Lung (tissue), 12 donors: Measurements from ENCODE around the gene ESYT3. TPM values are rescaled to one million over a fixed set of nuclear protein-coding genes. Genes with fewer than 3 reads are reported as not detected.

ENCODE experiments used
- ATAC-seq: fragments of 200-7000 bp; cut with Tn5 transposase; one replicate; pipeline ENCODE4 v1.9.1; 2020; ENCODE audit warnings: moderate number of reproducible peaks; ENCODE audit not compliant: insufficient read depth, low FRiP score
- DNase-seq, 3 donors: peaks; one replicate each; pipeline ENCODE4 v3.0.0-alpha.2; 2013 to 2017
- H3K27ac ChIP-seq, 2 donors: one replicate each; pipeline ENCODE4 v1.5.1; 2013; ENCODE audit warnings: mild to moderate bottlenecking in 2 of 2, moderate library complexity in 2 of 2, control low read depth in 1 of 2, inconsistent platforms in 1 of 2, low read depth in 1 of 2, low read length in 1 of 2
- H3K27me3 ChIP-seq, 3 donors: one replicate each; pipeline ENCODE4 v1.5.1; 2013; ENCODE audit warnings: low read length in 2 of 3; ENCODE audit not compliant: control insufficient read depth in 3 of 3, insufficient read depth in 3 of 3
- H3K36me3 ChIP-seq, 4 donors: one replicate each; pipeline ENCODE4 v1.5.1; 2013; ENCODE audit warnings: low read length in 4 of 4, mild to moderate bottlenecking in 1 of 4, moderate library complexity in 1 of 4; ENCODE audit not compliant: control insufficient read depth in 4 of 4, insufficient read depth in 4 of 4
- H3K4me1 ChIP-seq, 5 donors: one replicate each; pipeline ENCODE4 v1.5.1; 2013; ENCODE audit warnings: low read length in 5 of 5, mild to moderate bottlenecking in 2 of 5, moderate library complexity in 1 of 5; ENCODE audit not compliant: control insufficient read depth in 5 of 5, insufficient read depth in 5 of 5
- H3K4me3 ChIP-seq: one replicate; pipeline ENCODE4 v1.5.1; 2013; ENCODE audit warnings: mild to moderate bottlenecking, control low read depth, moderate library complexity
- H3K9ac ChIP-seq, 2 donors: one replicate each; pipeline ENCODE4 v1.5.1; 2013; ENCODE audit warnings: low read length in 2 of 2, control low read depth in 1 of 2; ENCODE audit not compliant: insufficient read depth in 1 of 2
- H3K9me3 ChIP-seq, 4 donors: one replicate each; pipeline ENCODE4 v1.5.1; 2013; ENCODE audit warnings: low read length in 3 of 4, mild to moderate bottlenecking in 1 of 4, moderate library complexity in 1 of 4; ENCODE audit not compliant: control insufficient read depth in 4 of 4, insufficient read depth in 3 of 4
- CTCF ChIP-seq: IDR thresholded peaks from 2 replicates; pipeline ENCODE4 v1.5.1; 2012; ENCODE audit warnings: mild to moderate bottlenecking; ENCODE audit errors: control extremely low read depth, extremely low read depth
- WGBS, 2 donors: extraction: QIAGEN DNeasy Blood & Tissue Kit; methylation state at CpG; one replicate each; pipeline ENCODE4 v1.1.7; 2013; 5-methylcytosine and 5-hydroxymethylcytosine counted together
- polyA plus RNA-seq, 2 donors: library from polyadenylated mRNA; stranded (reverse); fragments of 200-250 nt; gene quantifications; one replicate each; pipeline ENCODE4 v1.2.1, GENCODE V29; 2013
- total RNA-seq, 2 donors: library from RNA; depleted of rRNA in 1 of 2; stranded (reverse); fragments of >200 nt in 1 of 2; gene quantifications; one replicate each; pipeline ENCODE4 v1.2.1, GENCODE V29; 2014 to 2021
- donor health status: control.
- donor health status: control.
- donor health status: Bipolar disorder and iron deficiency.
- donor health status: healthy.
- donor health status: DM: yes; HTN: yes; CAD: no.

The ESYT3 gene
- total and polyA plus RNA-seq, 4 donors, result 5.7 to 71.0 (median 27.0) TPM

GRCh38 chr3:138497851-138498250 lies 63.4 kb downstream of the ESYT3 start:
- H3K4me3 ChIP-seq, result no peak overlapping the region
- H3K9me3 ChIP-seq, result peaks cover 0 to 3% (median 1%) of the 10 kb centered on the region in 4 donors
- no peak for TF ChIP-seq CTCF
- no peak overlapping the region for H3K27ac ChIP-seq
- peaks cover 0 to 15% (median 0%) of the 10 kb centered on the region in 5 donors for H3K4me1 ChIP-seq
- DNase-seq, result no peak
- no peak overlapping the region for H3K9ac ChIP-seq
- H3K36me3 ChIP-seq, result peaks cover 4 to 8% (median 7%) of the 10 kb centered on the region in 4 donors
- H3K27me3 ChIP-seq, result no peaks in the 10 kb centered on the region
- WGBS, 2 donors, result 87 to 91% methylated on average over 1 of the region's 1 CpG
- ATAC-seq, result no peak

- Histone ChIP-seq H3K4me3 (no peak overlapping the region), H3K9me3 (no peaks in the 10 kb centered on the region), H3K36me3 (peaks cover 0 to 8% (median 4%) of the 10 kb centered on the region in 4 donors), H3K27me3 (no peaks in the 10 kb centered on the region), H3K4me1 (peaks cover 0 to 12% (median 0%) of the 10 kb centered on the region in 5 donors), H3K27ac (no peak overlapping the region), H3K9ac (no peak overlapping the region)
- DNase-seq (no peak), ATAC-seq (no peak)
- no peak for TF ChIP-seq CTCF
These were observed 64.6 kb downstream of the ESYT3 start for GRCh38 chr3:138498991-138499390.

- Histone ChIP-seq H3K4me3 (no peak overlapping the region), H3K27me3 (no peaks in the 10 kb centered on the region), H3K4me1 (no peaks in the 10 kb centered on the region), H3K27ac (no peak overlapping the region), H3K36me3 (peaks cover 0 to 6% (median 4%) of the 10 kb centered on the region in 4 donors), H3K9ac (no peak overlapping the region), H3K9me3 (no peaks in the 10 kb centered on the region)
- DNase-seq (no peak), ATAC-seq (no peak)
- 99% methylated on average over 3 of the region's 3 CpGs for WGBS, 2 donors
- no peak for TF ChIP-seq CTCF
These were observed 73.1 kb downstream of the ESYT3 start for GRCh38 chr3:138507524-138507923.

- peaks cover 0 to 5% (median 2%) of the 10 kb centered on the region in 4 donors for H3K36me3 ChIP-seq
- H3K27me3 ChIP-seq, result no peaks in the 10 kb centered on the region
- H3K9me3 ChIP-seq, result no peaks in the 10 kb centered on the region
- TF ChIP-seq CTCF, result no peak
- 97 to 99% methylated on average over 2 of the region's 2 CpGs for WGBS, 2 donors
- no peak overlapping the region for H3K9ac ChIP-seq
- no peak overlapping the region for H3K4me3 ChIP-seq
- DNase-seq (no peak), ATAC-seq (no peak)
- H3K27ac ChIP-seq, result no peak overlapping the region
- H3K4me1 ChIP-seq, result no peaks in the 10 kb centered on the region
These were observed 75.2 kb downstream of the ESYT3 start for GRCh38 chr3:138509586-138509985.
